GM18520 (cell line): ENCODE data around the gene DIPK1B.

ENCODE experiments used
- ATAC-seq: cut with Tn5 transposase; IDR thresholded peaks from one replicate; pipeline ENCODE4 v1.9.1; 2021; ENCODE audit not compliant: unreplicated experiment

The DIPK1B gene

DNA sequence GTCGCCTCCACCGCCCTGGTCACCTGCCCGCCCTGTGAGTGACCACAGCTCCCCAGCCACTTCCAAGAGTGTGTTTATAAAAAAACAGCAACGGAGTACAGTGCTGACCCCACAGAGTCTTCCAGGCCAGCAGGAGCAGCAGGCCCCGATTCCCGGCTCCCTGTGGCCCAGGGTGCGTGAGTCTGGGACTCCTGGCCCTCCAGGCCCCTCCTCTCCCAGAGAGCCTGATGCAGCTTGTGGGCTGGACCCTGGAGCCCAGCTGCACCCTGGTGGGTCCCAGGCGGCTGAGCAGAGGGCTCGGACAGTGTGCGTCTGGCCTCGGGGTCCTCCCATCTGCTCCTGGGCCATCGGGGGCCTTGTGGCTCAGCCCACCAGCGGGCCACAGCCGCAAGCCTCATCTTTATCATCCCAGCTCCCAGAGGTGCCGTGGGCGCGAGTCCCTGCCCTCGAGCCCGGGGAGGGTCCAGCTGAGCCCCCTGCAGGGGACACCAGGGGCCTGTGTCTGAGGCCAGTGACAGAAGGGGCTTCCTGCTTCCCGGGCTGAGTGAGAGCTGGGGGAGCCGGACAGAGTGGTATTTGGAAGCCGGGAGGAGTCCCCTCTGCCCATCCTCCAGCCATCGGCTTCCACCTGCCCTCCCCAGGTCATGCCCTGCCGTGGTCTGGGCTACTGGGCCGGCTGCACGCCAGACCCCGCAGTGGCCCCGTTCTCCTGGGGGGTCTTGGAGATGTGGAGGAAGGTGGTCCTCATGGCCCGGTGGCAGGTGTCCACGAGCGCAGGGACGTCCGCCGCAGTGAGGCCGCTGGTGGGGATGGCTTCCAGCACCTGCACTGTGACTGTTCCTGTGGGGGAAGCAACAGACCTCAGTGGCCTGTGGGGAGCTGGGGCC, 39.0 kb upstream of the DIPK1B start:
- ATAC-seq = no peak

DNA sequence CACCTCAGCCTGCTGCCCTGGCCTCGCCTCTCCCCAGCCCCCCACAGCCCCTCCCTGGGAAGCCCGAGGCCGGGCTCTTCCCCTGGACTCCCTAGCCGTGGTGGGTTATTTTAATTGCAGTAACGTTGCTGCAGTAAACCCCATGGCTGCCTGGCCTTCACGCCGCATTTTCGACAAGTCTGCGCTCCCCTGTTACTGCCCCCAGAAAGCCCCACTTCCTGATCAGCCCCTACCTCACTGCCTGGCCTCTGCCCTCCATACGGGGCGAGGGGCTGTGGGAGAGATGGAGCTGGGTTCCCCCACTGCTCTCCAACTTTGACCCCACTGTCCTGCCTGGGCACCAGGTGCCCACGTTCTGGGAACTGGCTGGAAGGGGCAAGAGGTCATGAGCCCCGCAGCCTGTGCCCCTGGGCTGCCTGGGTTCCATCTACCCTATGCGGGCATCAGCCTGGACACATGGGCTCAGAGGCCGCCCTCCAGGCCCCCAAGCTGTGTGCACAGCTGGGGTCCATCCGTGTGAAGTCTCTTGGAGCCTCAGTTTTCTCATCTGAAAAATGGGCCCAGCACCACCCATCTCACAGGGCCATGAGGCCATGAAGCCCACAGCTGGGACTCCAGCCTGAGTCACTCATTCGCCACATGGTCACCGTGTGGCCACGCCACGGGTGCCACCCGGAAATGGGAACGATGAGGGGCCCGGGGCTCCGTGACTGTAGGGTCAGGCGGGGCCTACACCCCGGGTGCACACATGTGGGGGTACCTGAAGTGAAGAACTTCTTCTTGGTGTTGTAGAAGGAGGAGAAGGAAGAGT, 38.2 kb upstream of the DIPK1B start:
- ATAC-seq = no peak

DNA sequence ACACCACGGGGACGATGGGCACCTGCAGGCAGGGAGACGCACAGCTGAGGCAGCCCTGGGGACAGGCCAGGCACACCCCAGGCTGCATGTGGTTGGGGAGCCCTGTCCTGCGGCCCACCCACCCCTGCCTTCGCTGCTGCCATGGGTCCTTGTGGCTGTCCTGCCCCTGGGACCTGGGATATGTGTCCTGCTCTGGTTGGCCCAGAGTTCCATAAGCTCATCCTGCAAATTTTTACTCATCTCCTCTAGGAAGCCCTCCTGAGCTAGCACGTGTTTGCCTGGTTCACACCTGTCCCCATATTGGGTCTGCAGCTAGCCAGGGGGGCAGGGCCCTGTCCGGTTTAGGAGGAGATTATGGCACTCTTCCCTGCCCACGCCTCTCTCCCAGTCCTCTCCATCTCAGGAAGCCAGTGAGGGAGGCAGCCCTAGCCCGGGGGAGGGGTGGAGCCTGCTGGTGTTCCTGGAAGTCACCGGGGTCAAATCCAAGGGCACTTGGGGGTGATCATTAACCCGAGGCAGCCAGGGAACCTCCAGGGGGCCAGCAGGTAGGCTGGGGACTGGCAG, 37.5 kb upstream of the DIPK1B start:
- ATAC-seq = no peak

DNA sequence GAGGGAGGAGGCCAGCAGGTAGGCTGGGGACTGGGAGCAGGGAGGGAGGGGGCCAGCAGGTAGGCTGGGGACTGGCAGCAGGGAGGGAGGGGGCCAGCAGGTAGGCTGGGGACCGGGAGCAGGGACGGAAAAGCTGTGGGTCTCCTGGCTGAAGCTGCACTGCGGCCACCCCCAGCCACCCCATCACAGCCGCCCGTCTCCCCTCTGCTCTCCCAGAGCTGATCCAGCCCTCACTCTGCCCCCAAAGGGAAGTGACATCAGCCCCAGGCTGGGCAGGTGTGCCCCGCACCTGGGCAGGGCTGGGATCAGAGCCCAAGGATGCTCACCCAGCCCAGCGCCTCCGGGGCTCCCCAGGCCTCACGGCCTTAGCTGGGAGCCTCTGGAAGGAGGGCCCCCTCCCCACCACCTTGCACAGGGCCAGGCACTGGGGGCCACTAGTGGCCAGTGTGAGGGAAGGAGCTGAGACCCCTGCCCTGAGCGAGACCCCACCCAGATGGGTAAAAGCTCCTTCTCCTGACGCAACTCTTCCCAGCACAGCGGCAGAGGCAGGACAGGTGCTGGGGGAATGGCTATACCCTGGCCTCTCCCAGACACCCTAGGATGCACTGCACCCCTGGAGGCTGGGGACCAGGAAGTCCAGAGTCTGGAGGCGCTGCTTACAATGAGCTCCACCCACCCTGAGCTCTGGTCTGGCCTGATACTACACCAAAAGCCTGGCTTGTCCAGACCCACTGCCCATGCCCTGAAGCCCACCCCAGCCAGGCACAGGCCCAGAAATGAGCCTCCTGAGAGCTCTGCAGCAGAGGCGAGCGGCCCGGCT, 36.7 kb upstream of the DIPK1B start:
- no peak for ATAC-seq

DNA sequence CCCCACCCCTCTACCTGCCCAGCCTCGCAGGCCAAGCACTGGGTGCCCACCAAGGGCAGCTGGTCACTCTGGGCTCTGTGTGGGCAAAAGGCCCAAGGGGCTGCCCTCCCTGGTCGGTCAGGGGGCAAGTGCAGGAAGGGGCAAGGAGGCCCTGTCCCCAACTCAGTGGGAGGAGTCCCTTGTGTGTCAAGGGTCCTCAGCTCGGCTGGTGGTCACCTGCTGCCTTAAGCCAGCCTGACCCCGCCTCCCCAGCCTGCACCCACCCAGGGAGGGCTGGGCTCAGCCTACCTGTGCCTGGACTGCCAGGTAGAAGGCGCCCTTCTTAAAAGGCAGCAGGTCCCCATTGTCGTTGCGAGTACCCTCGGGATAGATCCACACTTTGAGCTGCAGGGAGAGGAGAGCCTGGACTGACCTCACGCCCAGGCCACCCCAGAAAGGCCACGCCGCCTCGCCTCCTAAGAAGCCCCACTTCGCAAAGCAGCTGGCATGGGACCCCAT, 36.0 kb upstream of the DIPK1B start:
- ATAC-seq = no peak

DNA sequence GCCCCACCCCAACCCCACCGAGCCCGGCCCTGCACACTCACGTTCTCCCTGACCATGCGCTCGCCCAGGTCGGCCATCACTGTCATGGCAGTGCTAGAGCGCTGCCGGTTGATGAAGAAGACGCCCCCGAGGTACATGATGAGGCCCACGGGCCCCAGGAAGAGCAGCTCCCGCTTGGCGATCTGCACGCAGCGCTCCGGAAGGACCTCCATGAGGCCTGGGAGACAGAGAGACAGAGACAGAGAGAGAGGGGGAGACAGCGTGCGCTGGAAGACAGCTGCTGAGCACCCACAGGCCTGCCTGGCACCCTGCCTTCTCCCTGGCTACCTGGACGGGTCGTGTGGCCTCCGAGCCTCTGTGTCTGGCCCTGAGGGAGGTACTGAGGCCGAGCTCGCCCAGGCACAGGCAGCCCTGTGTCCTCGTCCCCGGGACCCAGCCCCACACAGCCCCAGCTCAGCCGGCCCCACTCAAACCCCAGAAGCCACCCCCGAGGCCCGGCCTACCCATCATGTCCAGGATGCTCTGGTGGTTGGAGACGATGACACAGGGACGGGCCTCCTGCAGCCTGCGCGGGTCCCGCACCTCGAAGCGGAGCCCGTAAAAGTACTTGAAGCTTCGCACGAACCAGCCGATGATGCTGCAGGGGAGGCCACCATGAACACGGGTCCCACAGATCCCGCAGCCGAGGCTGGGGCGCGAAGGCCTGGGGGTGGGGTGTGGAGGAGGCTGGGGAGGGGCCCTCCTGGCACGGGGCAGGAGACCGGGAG, 35.3 kb upstream of the DIPK1B start:
- no peak for ATAC-seq

DNA sequence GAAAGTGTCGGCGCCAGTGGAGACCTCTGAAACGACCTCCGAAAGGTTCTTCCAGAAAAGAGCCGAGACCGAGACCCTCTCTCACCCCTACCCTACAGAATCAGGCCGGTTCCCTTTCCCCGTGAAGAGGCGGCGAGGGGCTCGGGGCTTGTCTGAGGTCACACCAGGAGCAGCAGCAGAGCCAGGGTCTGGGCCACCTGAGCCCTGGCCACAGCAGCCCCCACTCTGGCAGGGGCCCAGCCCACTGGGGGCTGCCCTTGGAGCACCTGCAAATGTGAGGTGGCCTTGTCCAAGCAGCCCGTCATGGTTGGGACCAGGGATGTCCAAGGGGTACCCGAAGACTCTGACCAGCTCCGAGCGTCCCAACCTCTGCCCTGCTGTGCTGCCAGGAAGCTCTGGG, 34.3 kb upstream of the DIPK1B start:
- no peak for ATAC-seq

DNA sequence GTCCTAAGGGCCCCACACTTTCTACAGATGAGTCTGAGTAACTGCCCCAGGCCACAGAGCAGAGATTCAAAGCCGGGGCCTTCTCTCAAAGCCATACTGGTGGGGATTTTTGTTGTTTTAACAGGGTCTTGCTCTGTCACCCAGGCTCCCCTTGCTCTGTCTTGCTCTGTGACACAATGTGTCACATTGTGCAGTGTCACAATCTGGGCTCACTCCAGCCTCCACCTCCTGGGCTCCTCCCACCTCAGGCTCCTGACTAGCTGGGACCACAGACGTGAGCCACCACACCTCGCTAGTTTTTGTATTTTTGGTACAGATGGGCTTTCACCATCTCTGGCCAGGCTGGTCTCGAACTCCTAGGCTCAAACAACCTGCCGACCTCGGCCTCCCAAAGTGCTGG, 33.7 kb upstream of the DIPK1B start:
- no peak for ATAC-seq

DNA sequence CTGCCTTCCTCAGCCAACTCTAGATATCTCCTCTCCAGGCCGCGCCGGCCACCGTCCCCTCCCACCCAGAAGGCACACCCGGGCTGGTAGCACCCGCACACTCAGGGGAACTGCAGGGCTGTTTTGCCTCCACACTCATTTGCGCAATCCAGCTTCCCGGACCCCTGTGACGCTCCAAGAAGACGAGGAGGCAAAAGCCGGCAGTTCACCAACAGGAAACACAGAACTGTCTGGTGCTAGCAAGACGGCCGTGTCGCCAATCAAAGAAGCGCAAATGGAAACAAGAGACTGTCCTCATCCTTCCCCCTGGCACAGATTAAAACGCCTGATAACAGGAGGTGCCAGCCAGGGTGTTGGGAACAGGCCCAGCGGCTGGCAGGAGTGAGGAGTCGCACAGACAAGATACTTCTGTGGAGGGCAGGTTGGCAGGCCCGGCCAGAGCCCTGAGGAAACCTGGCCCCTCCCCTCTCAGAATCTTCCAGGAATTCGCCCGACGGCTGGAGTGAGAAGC, 32.9 kb upstream of the DIPK1B start:
- ATAC-seq = no peak

DNA sequence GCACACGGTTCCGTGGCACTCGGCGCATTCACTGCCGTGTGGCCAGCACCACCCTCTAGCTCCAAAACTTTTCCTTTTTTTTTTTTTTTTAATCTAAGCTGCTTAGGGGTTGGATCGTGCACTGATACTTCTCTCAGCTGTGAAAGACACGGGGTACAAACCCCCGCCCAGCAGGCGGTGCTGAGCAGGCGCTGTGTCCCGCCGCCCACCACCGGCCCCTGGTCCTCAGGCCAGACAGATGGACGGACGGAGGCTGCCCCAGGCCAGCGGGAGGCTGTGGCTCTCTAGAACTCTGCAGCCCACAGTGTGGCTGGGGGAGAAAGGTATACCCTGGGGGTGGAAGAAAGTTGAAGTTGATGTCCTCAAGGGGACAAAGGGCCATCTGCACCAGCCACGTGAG, 31.3 kb upstream of the DIPK1B start:
- no peak for ATAC-seq

DNA sequence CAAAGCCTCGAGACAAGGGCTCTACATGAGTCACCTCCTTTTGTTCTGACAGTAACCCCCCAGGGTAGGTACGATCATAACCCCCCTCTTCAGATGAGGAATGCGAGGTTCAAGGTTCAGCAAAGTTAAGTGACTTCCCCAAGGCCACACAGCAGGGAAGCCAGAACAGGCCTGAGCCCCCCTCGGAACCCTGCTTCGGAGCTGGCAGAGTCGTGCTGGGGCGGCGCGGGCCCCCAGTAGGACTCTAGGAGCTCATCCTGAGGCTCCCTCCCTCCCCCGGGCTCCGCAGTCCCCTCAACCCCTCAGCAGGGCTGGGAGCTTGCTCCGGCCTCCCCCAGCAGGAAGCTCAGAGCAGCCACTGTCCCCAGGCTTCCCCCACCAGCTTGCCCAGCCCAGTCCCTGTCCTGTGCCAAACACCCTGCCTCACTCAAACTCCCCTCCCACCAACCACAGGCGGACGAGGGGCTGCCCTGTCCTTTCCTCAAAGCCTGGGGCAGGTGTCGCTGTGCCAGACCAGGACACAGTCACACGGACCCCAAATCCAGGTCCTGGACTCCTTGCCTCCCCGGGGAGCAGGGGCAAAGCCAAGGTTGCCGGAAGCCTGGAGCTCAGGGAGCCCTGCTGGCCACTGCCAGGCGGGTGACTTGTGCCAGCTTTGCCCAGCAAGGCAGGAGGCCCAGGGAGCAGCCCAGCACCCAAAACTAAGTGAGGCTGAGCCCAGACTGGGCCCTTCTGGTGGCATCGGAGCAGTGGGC, 30.2 kb upstream of the DIPK1B start:
- ATAC-seq = no peak

DNA sequence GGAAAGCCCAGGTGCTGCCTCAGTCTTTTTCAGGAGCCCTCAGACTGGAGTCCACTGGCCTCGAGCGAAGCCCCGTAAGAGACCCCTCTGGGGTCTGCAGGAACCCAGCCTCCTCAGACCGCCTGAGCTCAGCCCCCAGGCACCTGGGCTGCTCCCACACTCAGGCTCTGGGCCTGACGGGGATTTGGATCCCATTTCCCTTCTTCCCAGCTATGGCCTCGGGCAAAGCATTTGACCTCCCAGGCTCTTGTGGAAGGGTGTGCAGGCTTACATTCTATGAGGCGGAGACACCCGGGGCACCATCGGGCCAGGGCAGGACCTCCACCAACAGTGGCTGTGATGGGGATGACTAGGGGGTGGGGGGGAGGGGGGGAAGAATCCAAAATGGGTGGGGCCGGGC, 29.7 kb upstream of the DIPK1B start:
- no peak for ATAC-seq

DNA sequence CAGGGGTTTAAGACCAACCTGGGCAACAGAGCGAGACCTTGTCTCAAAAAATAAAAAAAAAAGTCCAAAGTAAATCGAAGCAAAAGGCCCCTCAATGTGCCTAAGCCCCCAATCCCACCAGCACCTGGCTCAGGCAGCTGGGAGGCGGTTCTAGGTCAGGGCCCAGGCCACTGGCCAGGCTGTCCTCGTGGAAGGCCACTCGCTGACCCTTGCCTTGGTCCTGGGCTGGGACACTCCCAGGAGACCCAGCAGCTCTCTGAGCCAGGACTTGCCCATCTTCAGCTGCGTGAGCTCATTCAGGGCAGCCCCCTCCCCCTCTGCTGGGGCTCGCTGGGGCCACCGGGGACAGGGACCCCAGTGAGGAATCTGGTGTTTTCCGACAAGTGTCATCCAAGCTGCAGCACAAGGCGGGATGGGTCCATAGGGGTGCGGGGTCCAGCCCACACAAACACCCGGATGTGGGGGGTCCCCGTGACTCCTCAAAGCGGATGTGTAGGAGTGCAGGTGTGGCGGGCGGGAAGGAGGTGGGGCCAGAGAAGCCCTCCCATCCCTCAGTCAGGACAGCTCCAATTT, 29.1 kb upstream of the DIPK1B start:
- ATAC-seq = no peak

DNA sequence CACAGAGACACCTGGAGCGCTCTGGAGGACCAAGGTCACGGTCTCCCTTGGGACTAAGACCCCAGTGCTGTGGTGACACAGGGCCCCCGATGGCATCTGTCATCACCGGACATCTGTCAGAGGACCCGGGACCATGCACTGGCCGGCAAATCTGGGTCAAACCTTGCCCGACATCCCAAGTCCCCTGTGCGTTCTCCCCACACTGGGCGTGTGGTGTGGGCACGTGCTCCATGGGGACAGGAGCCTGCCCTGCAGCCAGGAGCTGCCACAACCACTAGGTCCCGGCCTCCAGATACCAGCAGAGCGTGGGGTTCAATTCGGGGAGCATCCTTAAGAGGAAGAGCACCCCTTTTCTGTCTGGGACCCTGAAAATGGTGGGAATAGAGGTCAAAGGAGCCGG, 28.6 kb upstream of the DIPK1B start:
- no peak for ATAC-seq

DNA sequence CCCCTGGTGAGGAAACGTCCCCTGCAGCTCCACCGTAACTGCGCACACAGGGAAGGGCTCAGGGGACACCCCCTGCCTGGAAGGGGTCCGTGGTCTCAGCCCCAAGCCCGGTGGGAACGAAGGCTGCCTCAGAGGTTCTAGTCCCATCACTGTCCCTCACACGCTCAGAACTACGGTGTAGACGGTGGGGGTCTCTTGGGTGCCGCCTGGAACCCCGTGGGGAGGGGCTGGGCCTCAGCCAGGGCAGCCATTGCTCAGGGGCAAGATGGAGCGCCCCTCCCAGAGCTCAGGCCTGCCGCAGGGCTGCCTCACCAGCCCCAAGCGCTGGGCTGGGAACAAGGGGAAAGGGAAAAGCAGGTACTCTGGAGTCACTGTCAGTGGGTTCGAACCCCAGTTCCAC, 28.0 kb upstream of the DIPK1B start:
- no peak for ATAC-seq

DNA sequence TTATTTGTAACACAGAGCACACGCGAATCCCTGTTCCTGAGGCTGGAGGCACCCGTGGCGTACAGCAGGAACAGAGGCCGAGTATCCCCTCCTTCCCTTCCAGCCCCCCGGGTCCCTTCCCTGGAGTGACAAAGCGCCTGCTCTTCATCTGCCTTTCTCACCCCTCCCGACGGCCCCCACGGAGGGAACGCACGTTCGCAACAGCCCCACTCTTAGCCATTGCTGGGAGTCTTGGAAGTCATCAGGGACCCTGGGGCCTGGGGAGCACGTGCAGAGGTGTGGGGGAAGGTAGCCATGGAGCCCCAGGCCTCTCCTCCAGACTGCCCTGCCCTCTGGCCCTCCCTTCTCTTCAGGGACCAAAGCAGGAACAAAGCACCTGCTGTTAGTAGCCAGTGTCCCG, 27.6 kb upstream of the DIPK1B start:
- no peak for ATAC-seq

DNA sequence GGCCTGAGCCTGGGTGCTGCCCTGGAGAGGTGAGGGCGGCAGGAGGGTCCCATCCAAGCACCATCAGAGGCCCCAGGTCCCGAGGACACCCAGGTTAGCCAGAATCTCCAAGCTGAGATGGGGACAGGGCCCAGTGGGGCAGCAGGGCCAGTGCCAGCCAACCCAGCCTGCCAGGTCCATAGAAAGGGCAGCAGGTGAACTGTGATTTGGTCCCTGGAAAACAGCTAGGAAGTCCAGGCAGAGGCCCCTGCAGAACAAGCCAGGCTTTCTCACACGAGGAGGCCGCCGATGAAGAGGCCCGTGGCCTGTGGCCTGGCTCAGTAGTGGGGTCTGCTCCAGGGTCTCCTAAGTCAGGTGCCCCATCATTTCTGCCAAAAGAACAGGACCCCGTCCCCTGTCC, 27.2 kb upstream of the DIPK1B start:
- ATAC-seq = no peak

DNA sequence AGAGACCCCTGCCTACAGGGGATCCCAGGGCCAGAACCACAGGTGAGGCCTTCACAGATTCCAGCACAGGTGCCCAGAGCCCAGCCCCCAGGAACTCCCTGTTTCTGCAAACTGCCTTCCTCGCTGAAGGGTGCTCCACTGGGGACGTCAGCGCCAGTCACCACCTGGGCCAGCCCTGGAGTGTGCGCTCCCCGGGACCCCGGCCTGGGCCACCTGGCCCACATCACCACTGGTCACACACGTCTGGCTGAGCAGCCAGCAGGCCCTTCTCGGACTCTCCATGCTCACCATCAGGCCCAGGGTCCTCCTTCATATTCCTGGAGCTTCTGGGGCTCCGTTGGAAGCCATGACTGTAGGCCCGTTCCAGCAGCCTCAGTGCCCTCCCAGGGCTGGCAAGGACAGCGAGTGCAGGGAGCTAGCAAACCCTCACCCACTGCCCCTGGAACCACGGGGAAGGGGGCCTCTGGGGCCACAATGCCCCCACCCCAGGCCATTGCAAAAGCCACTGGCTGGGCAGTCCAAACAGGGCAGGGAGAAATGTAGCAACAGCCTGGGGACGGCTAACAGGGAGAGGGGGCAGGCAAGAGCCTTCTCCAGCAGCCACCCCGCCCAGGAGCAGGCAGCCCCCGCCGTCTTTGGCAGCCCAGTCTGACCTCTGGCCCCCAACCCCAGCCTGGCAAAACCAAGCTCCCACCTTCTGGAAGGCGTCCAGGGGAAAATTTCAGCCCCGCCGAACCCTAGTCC, 26.4 kb upstream of the DIPK1B start:
- no peak for ATAC-seq

DNA sequence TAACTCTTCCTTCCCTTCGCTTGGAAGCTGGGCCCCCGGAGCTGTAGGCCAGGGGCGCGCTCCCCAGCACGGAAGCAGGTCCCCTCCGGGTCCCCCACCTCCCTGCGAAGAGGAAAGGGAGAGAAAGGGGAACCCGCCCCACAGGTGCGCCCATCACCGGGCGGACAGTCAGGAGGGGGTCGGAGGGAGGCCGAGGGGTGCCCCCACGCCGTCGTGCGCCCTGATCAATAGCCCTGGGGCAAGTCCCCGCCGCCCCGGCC, 25.9 kb upstream of the DIPK1B start:
- ATAC-seq = no peak
